Heart right ventricle (tissue), 16 donors: ENCODE measurements around the gene ADK. TPM values are rescaled to one million over a fixed set of nuclear protein-coding genes. Genes with fewer than 3 reads are reported as not detected.

Source experiments
- ATAC-seq, 8 donors: fragments of 200-7000 bp; cut with Tn5 transposase; one replicate each; pipeline ENCODE4 v1.9.1; 2020; ENCODE audit warnings: mild to moderate bottlenecking in 8 of 8, moderate library complexity in 8 of 8, moderate number of reproducible peaks in 1 of 8
- DNase-seq, 2 donors: peaks; one replicate each; pipeline ENCODE4 v3.0.0-alpha.2; 2020
- H3K27ac ChIP-seq, 10 donors: fragments of 200-600 bp; sonication (generic) in 2 of 10; one replicate each; pipeline versions ENCODE4 v1.5.0 to v1.8.0; 2020 to 2022; ENCODE audit warnings: mild to moderate bottlenecking in 3 of 10
- H3K27me3 ChIP-seq, 7 donors: fragments of 200-600 bp; one replicate each; pipeline ENCODE4 v1.8.0; 2021 to 2022; ENCODE audit warnings: mild to moderate bottlenecking in 2 of 7
- H3K36me3 ChIP-seq, 9 donors: fragments of 200-600 bp; sonication (generic) in 1 of 9; one replicate each; pipeline versions ENCODE4 v1.5.0 to v1.8.0; 2020 to 2022; ENCODE audit warnings: mild to moderate bottlenecking in 2 of 9
- H3K4me1 ChIP-seq, 9 donors: fragments of 200-600 bp; sonication (generic) in 1 of 9; one replicate each; pipeline versions ENCODE4 v1.5.0 to v1.8.0; 2020 to 2022; ENCODE audit warnings: mild to moderate bottlenecking in 4 of 9
- H3K4me3 ChIP-seq, 10 donors: fragments of 200-600 bp; sonication (generic) in 2 of 10; one replicate each; pipeline versions ENCODE4 v1.5.0 to v1.8.0; 2020 to 2022; ENCODE audit warnings: mild to moderate bottlenecking in 7 of 10, moderate library complexity in 2 of 10
- H3K9me3 ChIP-seq, 11 donors: fragments of 200-600 bp in 10 of 11; sonication (generic) in 2 of 11; one replicate each; pipeline versions ENCODE4 v1.5.0 to v1.8.0; 2013 to 2022; ENCODE audit warnings: mild to moderate bottlenecking in 2 of 11, control low read depth in 1 of 11, moderate library complexity in 1 of 11
- CTCF ChIP-seq, 9 donors: fragments of 200-600 bp; sonication (generic) in 2 of 9; IDR thresholded peaks; one replicate each; pipeline versions ENCODE4 v1.5.0 to v1.8.0; 2021 to 2022; ENCODE audit warnings: antibody characterized with exemption in 9 of 9, mild to moderate bottlenecking in 5 of 9, moderate library complexity in 1 of 9
- WGBS, 2 donors: extraction: QIAGEN DNeasy Blood & Tissue Kit; methylation state at CpG; one replicate each; pipeline ENCODE4 v1.1.7; 2013; ENCODE audit warnings: inconsistent platforms in 1 of 2; 5-methylcytosine and 5-hydroxymethylcytosine counted together
- intact Hi-C, 10 donors: fragments of 100-400 bp; cut with DNase I; formaldehyde crosslinking; loops; one replicate each; pipeline versions ENCODE4 v1.11.1 to v1.14.2; 2022
- polyA plus RNA-seq, 2 donors: library from polyadenylated mRNA; stranded (reverse); fragments of 200-250 nt; gene quantifications; one replicate each; pipeline ENCODE4 v1.2.3, GENCODE V29; 2013
- total RNA-seq, 10 donors: library from RNA; stranded (reverse); fragmentation: NEBNext Ultra II Directional in 3 of 10; extraction: Animal tissue kit (Norgen Biotek cat#: 25700) in 3 of 10; gene quantifications; one replicate each; pipeline versions ENCODE4 v1.2.1 to v1.2.4, GENCODE V29; 2021 to 2023
- donor health status: Arrhythmogenic right ventricular cardiomyopathy.
- donor health status: ischemic (EF 13 %, LVEDD 7.1; RV severe dilation, severe dysfunction).
- donor health status: healthy with polysubstance abuse.
- donor health status: DM: no; HTN: yes; CAD: no.
- donor health status: DM: no; HTN: no; CAD: no.
- donor health status: ischemic (EF 25% LVEDD 6.9; RV normal size, moderate dysfunction).
- donor health status: ischemic (EF 25% LVEDD 5.7; RV mildly dilated, moderate dysfunction).
- donor health status: healthy.
- donor health status: DM: yes; HTN: yes; CAD: no.
- donor health status: Ischemic cardiomyopathy.
- donor health status: ischemic (EF 35%, LVEDD 5.7; RV mildly dilated, moderate dysfunction).
- donor health status: nonischemic (EF 11% LVEDD 7.7; RV severe dilation, severe dysfunction).
- donor health status: DM: yes; HTN: yes; CAD: no.
- donor health status: PGD.
- donor health status: ischemic (EF 29% LVEDD 5.4; RV normal size, mild dysfunction).
- donor health status: nonischemic (EF 23%, LVEDD 6.1; RV moderate dilation, normal function).

ADK gene
- total and polyA plus RNA-seq, 12 donors, result 13.0 to 50.0 (median 39.1) TPM

- no peak for TF ChIP-seq CTCF (IDR thresholded peaks at IDR 0.05)
- no peak overlapping the region for H3K4me3 ChIP-seq
- ATAC-seq (no peak), DNase-seq (no peak)
- peaks cover 0 to 34% (median 19%) of the 10 kb centered on the region in 11 donors for H3K9me3 ChIP-seq
- WGBS, 2 donors, result 97 to 100% methylated on average over 1 of the region's 1 CpG
- intact Hi-C loops, result no loop called here
- no peak overlapping the region for H3K27ac ChIP-seq
- H3K27me3 ChIP-seq, result no peaks in the 10 kb centered on the region
- no peaks in the 10 kb centered on the region for H3K4me1 ChIP-seq
- peaks cover 0 to 5% (median 0%) of the 10 kb centered on the region in 9 donors for H3K36me3 ChIP-seq
Measured at GRCh38 chr10:74718208-74718607, 567.2 kb downstream of the ADK start.

GRCh38 chr10:74728225-74728624 lies 577.2 kb downstream of the ADK start:
- TF ChIP-seq CTCF (IDR thresholded peaks at IDR 0.05), result no peak
- Histone ChIP-seq H3K4me3 (no peak overlapping the region), H3K36me3 (no peaks in the 10 kb centered on the region), H3K9me3 (peaks cover 0 to 12% (median 0%) of the 10 kb centered on the region in 11 donors), H3K27ac (no peak overlapping the region), H3K4me1 (no peaks in the 10 kb centered on the region), H3K27me3 (no peaks in the 10 kb centered on the region)
- DNase-seq (no peak), ATAC-seq (no peak)
- 90 to 93% methylated on average over 1 of the region's 1 CpG for WGBS, 2 donors
- intact Hi-C loops, result no loop called here

GRCh38 chr10:74730246-74730645 lies 579.2 kb downstream of the ADK start:
- Histone ChIP-seq H3K9me3 (peaks cover 0 to 12% (median 0%) of the 10 kb centered on the region in 11 donors), H3K36me3 (no peaks in the 10 kb centered on the region), H3K4me3 (no peak overlapping the region), H3K27me3 (no peaks in the 10 kb centered on the region), H3K27ac (no peak overlapping the region), H3K4me1 (no peaks in the 10 kb centered on the region)
- 57 to 71% methylated on average over 4 of the region's 4 CpGs for WGBS, 2 donors
- ATAC-seq, result no peak
- TF ChIP-seq CTCF (IDR thresholded peaks at IDR 0.05), result no peak
- DNase-seq, result no peak
- intact Hi-C loops, result no loop called here

- Histone ChIP-seq H3K36me3 (no peaks in the 10 kb centered on the region), H3K27ac (no peak overlapping the region), H3K27me3 (no peaks in the 10 kb centered on the region), H3K4me3 (no peak overlapping the region), H3K4me1 (peaks cover 0 to 4% (median 0%) of the 10 kb centered on the region in 9 donors), H3K9me3 (peaks cover 0 to 12% (median 0%) of the 10 kb centered on the region in 11 donors)
- no peak for ATAC-seq
- no peak for TF ChIP-seq CTCF (IDR thresholded peaks at IDR 0.05)
- intact Hi-C loops, result no loop called here
- no peak for DNase-seq
- WGBS, 2 donors, result 100% methylated on average over 1 of the region's 1 CpG
Measured at GRCh38 chr10:74733612-74734011, 582.6 kb downstream of the ADK start.
